PC-3 (cell line): ENCODE measurements around the gene PKN1.

Source experiments
- CTCF ChIP-seq: fragments of 300-600 bp; sonication (generic); conservative IDR thresholded peaks from 2 replicates; pipeline ENCODE4 v1.5.1; 2017; ENCODE audit warnings: antibody characterized with exemption, low read depth, mild to moderate bottlenecking, low read length
- EZH2phosphoT487 ChIP-seq: fragments of 300-600 bp; sonication (generic); IDR thresholded peaks from 2 replicates; pipeline ENCODE4 v1.6.1; 2018; ENCODE audit warnings: mild to moderate bottlenecking, antibody characterized with exemption, low read length, borderline replicate concordance

GRCh38 chr19:14446336-14447036 lies 13.4 kb downstream of the PKN1 start:
- TF ChIP-seq EZH2phosphoT487: no peak
- TF ChIP-seq CTCF: no peak
